ENCODE data around the gene TVP23C.

TVP23C gene

GRCh38 chr17:15466131-15466530 lies 97.2 kb downstream of the TVP23C start:
- Histone ChIP-seq H3K36me3 (ENCODE audit: control insufficient read depth, insufficient read depth, low read length) (no peaks in the 10 kb centered on the region), H3K9ac (ENCODE audit: low read length) (no peak overlapping the region), H3K9me3 (ENCODE audit: control insufficient read depth, low read length) (no peaks in the 10 kb centered on the region), H3K4me1 (ENCODE audit: control insufficient read depth, insufficient read depth, low read length) (peaks cover 3% of the 10 kb centered on the region), H3K27me3 (ENCODE audit: control insufficient read depth, insufficient read depth, low read length) (no peaks in the 10 kb centered on the region), H3K4me3 (ENCODE audit: low read length) (no peak overlapping the region)

- Histone ChIP-seq H3K9ac (ENCODE audit: low read length) (no peak overlapping the region), H3K9me3 (ENCODE audit: control insufficient read depth, low read length) (no peaks in the 10 kb centered on the region), H3K27me3 (ENCODE audit: control insufficient read depth, insufficient read depth, low read length) (no peaks in the 10 kb centered on the region), H3K4me3 (ENCODE audit: low read length) (no peak overlapping the region), H3K36me3 (ENCODE audit: control insufficient read depth, insufficient read depth, low read length) (no peaks in the 10 kb centered on the region), H3K4me1 (ENCODE audit: control insufficient read depth, insufficient read depth, low read length) (peaks cover 3% of the 10 kb centered on the region)
These were observed 98.1 kb downstream of the TVP23C start for GRCh38 chr17:15465045-15465701.

GRCh38 chr17:15464231-15464985 lies 98.9 kb downstream of the TVP23C start:
- no peak overlapping the region for H3K4me3 ChIP-seq (ENCODE audit: low read length)
- peaks cover 3% of the 10 kb centered on the region for H3K4me1 ChIP-seq (ENCODE audit: control insufficient read depth, insufficient read depth, low read length)
- no peaks in the 10 kb centered on the region for H3K9me3 ChIP-seq (ENCODE audit: control insufficient read depth, low read length)
- no peaks in the 10 kb centered on the region for H3K27me3 ChIP-seq (ENCODE audit: control insufficient read depth, insufficient read depth, low read length)
- H3K9ac ChIP-seq (ENCODE audit: low read length) = no peak overlapping the region
- no peaks in the 10 kb centered on the region for H3K36me3 ChIP-seq (ENCODE audit: control insufficient read depth, insufficient read depth, low read length)

- peaks cover 3% of the 10 kb centered on the region for H3K4me1 ChIP-seq (ENCODE audit: control insufficient read depth, insufficient read depth, low read length)
- no peaks in the 10 kb centered on the region for H3K36me3 ChIP-seq (ENCODE audit: control insufficient read depth, insufficient read depth, low read length)
- H3K9me3 ChIP-seq (ENCODE audit: control insufficient read depth, low read length) = no peaks in the 10 kb centered on the region
- no peak overlapping the region for H3K4me3 ChIP-seq (ENCODE audit: low read length)
- no peaks in the 10 kb centered on the region for H3K27me3 ChIP-seq (ENCODE audit: control insufficient read depth, insufficient read depth, low read length)
- no peak overlapping the region for H3K9ac ChIP-seq (ENCODE audit: low read length)
These were observed 100.1 kb downstream of the TVP23C start for GRCh38 chr17:15462976-15463772.

DNA sequence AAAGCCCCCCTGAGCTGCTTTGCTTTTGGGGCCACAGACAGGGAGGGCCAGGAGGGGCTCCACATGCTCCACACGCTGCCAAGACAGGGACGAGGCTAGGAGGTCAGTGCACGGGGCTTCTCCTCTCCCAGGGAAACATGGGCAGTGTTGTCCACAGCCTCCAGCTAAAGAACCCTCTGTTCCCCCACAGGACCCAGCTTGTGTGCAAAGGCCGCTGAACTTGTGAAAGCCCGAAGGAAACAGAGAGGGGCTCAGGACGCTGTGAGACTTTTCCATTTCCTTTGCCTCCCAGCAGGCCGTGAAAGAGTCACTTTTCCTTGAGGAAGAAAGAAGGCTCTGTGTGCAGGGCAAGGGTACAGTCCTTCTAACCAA lies 105.6 kb downstream of the TVP23C start:
- Histone ChIP-seq H3K9me3 (ENCODE audit: control insufficient read depth, low read length) (no peaks in the 10 kb centered on the region), H3K36me3 (ENCODE audit: control insufficient read depth, insufficient read depth, low read length) (no peaks in the 10 kb centered on the region), H3K27me3 (ENCODE audit: control insufficient read depth, insufficient read depth, low read length) (no peaks in the 10 kb centered on the region), H3K4me3 (ENCODE audit: low read length) (no peak overlapping the region), H3K9ac (ENCODE audit: low read length) (no peak overlapping the region), H3K4me1 (ENCODE audit: control insufficient read depth, insufficient read depth, low read length) (peaks cover 3% of the 10 kb centered on the region)

DNA sequence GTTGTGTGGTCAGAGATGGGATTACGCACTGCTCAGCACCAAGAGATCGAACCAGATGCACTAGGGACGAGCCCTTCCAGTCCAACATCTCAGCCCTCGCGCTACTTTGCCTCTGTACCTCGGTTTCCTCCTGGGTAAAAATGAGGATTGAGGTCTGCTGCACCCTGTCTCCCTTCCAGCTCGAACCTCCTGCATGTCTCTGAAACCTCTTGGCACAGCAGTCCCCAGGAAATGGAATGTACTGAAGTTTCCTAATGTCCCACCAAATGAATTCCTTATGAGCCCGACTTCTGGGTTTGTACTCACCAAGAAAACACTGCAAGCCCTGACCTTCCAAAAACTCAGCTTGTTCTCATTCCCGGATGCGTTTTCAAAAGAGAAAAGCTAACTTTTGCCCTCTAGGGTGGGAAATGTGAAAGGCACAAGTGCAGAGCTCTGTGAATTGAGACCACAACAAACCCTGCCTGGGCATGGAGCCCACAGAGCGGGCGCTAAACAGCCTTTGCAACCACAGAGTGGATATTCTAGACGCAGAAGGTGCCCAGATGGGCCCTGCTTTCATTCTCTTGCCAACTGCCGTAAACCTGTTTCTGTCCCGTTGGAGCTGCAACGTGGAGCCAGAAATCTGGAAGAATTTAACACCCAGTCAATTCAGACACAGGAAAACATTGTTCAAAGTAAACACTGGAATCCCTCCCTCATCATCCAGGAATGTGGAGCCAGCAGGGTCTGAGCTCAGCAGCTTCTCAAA lies 106.1 kb downstream of the TVP23C start:
- H3K9me3 ChIP-seq (ENCODE audit: control insufficient read depth, low read length) = no peaks in the 10 kb centered on the region
- no peak overlapping the region for H3K4me3 ChIP-seq (ENCODE audit: low read length)
- no peaks in the 10 kb centered on the region for H3K27me3 ChIP-seq (ENCODE audit: control insufficient read depth, insufficient read depth, low read length)
- H3K4me1 ChIP-seq (ENCODE audit: control insufficient read depth, insufficient read depth, low read length) = peaks cover 3% of the 10 kb centered on the region
- no peak overlapping the region for H3K9ac ChIP-seq (ENCODE audit: low read length)
- H3K36me3 ChIP-seq (ENCODE audit: control insufficient read depth, insufficient read depth, low read length) = no peaks in the 10 kb centered on the region

- Histone ChIP-seq H3K4me1 (ENCODE audit: control insufficient read depth, insufficient read depth, low read length) (peaks cover 3% of the 10 kb centered on the region), H3K9ac (ENCODE audit: low read length) (no peak overlapping the region), H3K27me3 (ENCODE audit: control insufficient read depth, insufficient read depth, low read length) (no peaks in the 10 kb centered on the region), H3K9me3 (ENCODE audit: control insufficient read depth, low read length) (no peaks in the 10 kb centered on the region), H3K4me3 (ENCODE audit: low read length) (no peak overlapping the region), H3K36me3 (ENCODE audit: control insufficient read depth, insufficient read depth, low read length) (no peaks in the 10 kb centered on the region)
These were observed 106.8 kb downstream of the TVP23C start for GRCh38 chr17:15456496-15456895.

- Histone ChIP-seq H3K4me3 (ENCODE audit: low read length) (no peak overlapping the region), H3K4me1 (ENCODE audit: control insufficient read depth, insufficient read depth, low read length) (peaks cover 3% of the 10 kb centered on the region), H3K27me3 (ENCODE audit: control insufficient read depth, insufficient read depth, low read length) (no peaks in the 10 kb centered on the region), H3K9ac (ENCODE audit: low read length) (no peak overlapping the region), H3K9me3 (ENCODE audit: control insufficient read depth, low read length) (no peaks in the 10 kb centered on the region), H3K36me3 (ENCODE audit: control insufficient read depth, insufficient read depth, low read length) (no peaks in the 10 kb centered on the region)
These were observed 108.9 kb downstream of the TVP23C start for GRCh38 chr17:15454346-15454745.

- H3K36me3 ChIP-seq (ENCODE audit: control insufficient read depth, insufficient read depth, low read length) = no peaks in the 10 kb centered on the region
- peaks cover 3% of the 10 kb centered on the region for H3K4me1 ChIP-seq (ENCODE audit: control insufficient read depth, insufficient read depth, low read length)
- no peaks in the 10 kb centered on the region for H3K9me3 ChIP-seq (ENCODE audit: control insufficient read depth, low read length)
- H3K9ac ChIP-seq (ENCODE audit: low read length) = no peak overlapping the region
- no peaks in the 10 kb centered on the region for H3K27me3 ChIP-seq (ENCODE audit: control insufficient read depth, insufficient read depth, low read length)
- H3K4me3 ChIP-seq (ENCODE audit: low read length) = no peak overlapping the region
These were observed 109.5 kb downstream of the TVP23C start for GRCh38 chr17:15453782-15454181.

DNA sequence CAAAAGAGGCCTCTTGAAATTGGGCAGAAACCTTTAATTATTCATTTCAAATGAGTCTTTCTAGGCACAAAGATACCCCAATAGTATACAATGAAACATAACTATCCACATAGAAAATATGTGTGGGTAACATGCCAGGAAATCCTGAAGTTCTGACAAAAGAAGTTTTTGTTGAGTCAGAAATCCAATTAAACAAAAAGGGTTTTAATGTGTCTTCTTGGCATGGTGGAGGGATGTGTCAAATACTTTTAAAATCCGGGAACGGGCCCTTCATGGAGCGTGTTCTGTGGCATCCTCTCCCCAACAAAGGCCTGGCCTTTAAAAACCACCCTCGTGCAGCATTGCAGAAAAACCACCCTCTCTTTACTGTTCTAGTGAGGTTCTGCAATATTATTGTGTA lies 110.0 kb downstream of the TVP23C start:
- Histone ChIP-seq H3K9me3 (ENCODE audit: control insufficient read depth, low read length) (no peaks in the 10 kb centered on the region), H3K27me3 (ENCODE audit: control insufficient read depth, insufficient read depth, low read length) (no peaks in the 10 kb centered on the region), H3K36me3 (ENCODE audit: control insufficient read depth, insufficient read depth, low read length) (no peaks in the 10 kb centered on the region), H3K4me1 (ENCODE audit: control insufficient read depth, insufficient read depth, low read length) (peaks cover 3% of the 10 kb centered on the region), H3K9ac (ENCODE audit: low read length) (no peak overlapping the region), H3K4me3 (ENCODE audit: low read length) (no peak overlapping the region)

- H3K4me3 ChIP-seq (ENCODE audit: low read length) = no peak overlapping the region
- no peaks in the 10 kb centered on the region for H3K27me3 ChIP-seq (ENCODE audit: control insufficient read depth, insufficient read depth, low read length)
- no peak overlapping the region for H3K9ac ChIP-seq (ENCODE audit: low read length)
- H3K9me3 ChIP-seq (ENCODE audit: control insufficient read depth, low read length) = no peaks in the 10 kb centered on the region
- H3K36me3 ChIP-seq (ENCODE audit: control insufficient read depth, insufficient read depth, low read length) = no peaks in the 10 kb centered on the region
- H3K4me1 ChIP-seq (ENCODE audit: control insufficient read depth, insufficient read depth, low read length) = peaks cover 2% of the 10 kb centered on the region
These were observed 110.5 kb downstream of the TVP23C start for GRCh38 chr17:15452746-15453145.

All from mucosa of stomach (tissue), 1 donor.